ENCODE data around the gene QRICH1. TPM values are rescaled to one million over a fixed set of nuclear protein-coding genes. Genes with fewer than 3 reads are reported as not detected.
A peak's percentile ranks its signal among the peaks of the same experiment; 100 is the strongest.

Gene QRICH1
- total RNA-seq, 1 experiment from 2014 or later, result 107 TPM

GRCh38 chr3:48990636-48991469, 103.0 kb downstream of the QRICH1 start:
- CTCF ChIA-PET, result interaction anchor here (1.0 to 1.7 kb wide), 2 partner anchors 16 to 349 kb away, joined by 3 to 8 read pairs; partner anchors contain the start of genes USP4 and WDR6
- no peaks in the 10 kb centered on the region for H3K27me3 Mint-ChIP-seq (ENCODE audit: unreplicated experiment)
- peak overlapping the region; percentile 81 for H3K27ac Mint-ChIP-seq (ENCODE audit: unreplicated experiment)
- H3K36me3 Mint-ChIP-seq (ENCODE audit: insufficient read depth, unreplicated experiment), result peaks cover 33% of the 10 kb centered on the region
- H3K4me3 Mint-ChIP-seq (ENCODE audit: low read depth, unreplicated experiment), result peak overlapping the region; percentile 96
- DNase-seq, result peak; percentile 32
- peaks cover 9% of the 10 kb centered on the region for H3K4me1 Mint-ChIP-seq (ENCODE audit: low read depth, unreplicated experiment)
- no TSS peak for BruUV-seq (replicated peaks)
- TF ChIP-seq, protein P1, sequence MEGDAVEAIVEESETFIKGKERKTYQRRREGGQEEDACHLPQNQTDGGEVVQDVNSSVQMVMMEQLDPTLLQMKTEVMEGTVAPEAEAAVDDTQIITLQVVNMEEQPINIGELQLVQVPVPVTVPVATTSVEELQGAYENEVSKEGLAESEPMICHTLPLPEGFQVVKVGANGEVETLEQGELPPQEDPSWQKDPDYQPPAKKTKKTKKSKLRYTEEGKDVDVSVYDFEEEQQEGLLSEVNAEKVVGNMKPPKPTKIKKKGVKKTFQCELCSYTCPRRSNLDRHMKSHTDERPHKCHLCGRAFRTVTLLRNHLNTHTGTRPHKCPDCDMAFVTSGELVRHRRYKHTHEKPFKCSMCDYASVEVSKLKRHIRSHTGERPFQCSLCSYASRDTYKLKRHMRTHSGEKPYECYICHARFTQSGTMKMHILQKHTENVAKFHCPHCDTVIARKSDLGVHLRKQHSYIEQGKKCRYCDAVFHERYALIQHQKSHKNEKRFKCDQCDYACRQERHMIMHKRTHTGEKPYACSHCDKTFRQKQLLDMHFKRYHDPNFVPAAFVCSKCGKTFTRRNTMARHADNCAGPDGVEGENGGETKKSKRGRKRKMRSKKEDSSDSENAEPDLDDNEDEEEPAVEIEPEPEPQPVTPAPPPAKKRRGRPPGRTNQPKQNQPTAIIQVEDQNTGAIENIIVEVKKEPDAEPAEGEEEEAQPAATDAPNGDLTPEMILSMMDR (IDR thresholded peaks at IDR 0.05; ENCODE audit: unreplicated experiment), result no peak
- intact Hi-C loops (cut with micrococcal nuclease; ENCODE audit: unreplicated experiment), result no loop called here
- H3K9me3 Mint-ChIP-seq (ENCODE audit: low read depth, unreplicated experiment), result no peaks in the 10 kb centered on the region

- intact Hi-C loops (cut with micrococcal nuclease; ENCODE audit: unreplicated experiment), result loop anchor here (2.0 kb wide), 1 partner anchor 459 kb away; no protein-coding TSS in a partner anchor
- BruUV-seq (replicated peaks), result no TSS peak
- CTCF ChIA-PET, result interaction anchor here (0.7 to 1.2 kb wide), 5 partner anchors 17 to 350 kb away, joined by 3 to 4 read pairs (median 3); partner anchors contain the start of genes NDUFAF3, USP4 and WDR6
- Mint-ChIP-seq H3K9me3 (ENCODE audit: low read depth, unreplicated experiment) (no peaks in the 10 kb centered on the region), H3K36me3 (ENCODE audit: insufficient read depth, unreplicated experiment) (peaks cover 38% of the 10 kb centered on the region), H3K4me3 (ENCODE audit: low read depth, unreplicated experiment) (peak within 1 kb of the TSS; percentile 96), H3K27ac (ENCODE audit: unreplicated experiment) (peak within 1 kb of the TSS; percentile 93), H3K27me3 (ENCODE audit: unreplicated experiment) (no peaks in the 10 kb centered on the region), H3K4me1 (ENCODE audit: low read depth, unreplicated experiment) (peaks cover 9% of the 10 kb centered on the region)
- TF ChIP-seq, protein P1 (IDR thresholded peaks at IDR 0.05; ENCODE audit: unreplicated experiment), result no peak
- peak; percentile 84 for DNase-seq
Observed at GRCh38 chr3:48989796-48990635, 103.9 kb downstream of the QRICH1 start, which contains the start of gene P4HTM. Gene P4HTM, plus strand, starts transcription at chr3:48990241. Its CDS starts 16 bp downstream, at chr3:48990257.

DNA sequence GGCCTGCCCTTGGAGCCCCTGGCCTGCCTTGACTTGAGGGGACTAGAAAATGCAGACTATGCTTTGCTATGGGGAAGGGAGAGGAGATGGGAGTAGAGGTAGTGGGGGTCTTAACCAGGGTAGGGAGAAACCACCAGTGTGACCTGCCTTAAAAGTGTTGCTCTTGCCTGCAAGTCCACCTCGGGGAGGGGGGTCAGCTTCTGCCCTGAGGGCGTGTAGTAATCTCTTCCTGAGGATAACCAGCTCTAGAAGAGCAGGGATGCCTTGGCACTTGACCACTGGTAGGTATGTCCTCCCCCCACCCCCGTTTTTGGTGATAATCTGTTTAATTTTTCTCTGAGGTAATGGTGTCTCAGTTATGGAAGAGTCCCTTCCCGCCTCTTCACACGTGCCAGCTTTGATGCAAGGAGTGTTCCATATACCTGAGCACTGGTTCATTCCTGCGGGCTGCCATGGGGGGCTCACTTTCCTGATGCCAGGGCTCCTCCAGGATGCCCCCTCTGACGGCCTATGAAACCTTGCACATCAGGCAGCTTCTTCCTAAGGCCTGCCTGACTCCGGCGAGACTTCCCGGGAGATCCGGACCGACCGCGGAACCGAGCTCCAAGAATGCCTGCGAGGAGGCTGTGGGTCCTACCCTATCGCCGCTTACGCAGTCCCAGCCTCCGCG, 104.6 kb downstream of the QRICH1 start:
- no peak for DNase-seq
- Mint-ChIP-seq H3K9me3 (ENCODE audit: low read depth, unreplicated experiment) (no peaks in the 10 kb centered on the region), H3K4me1 (ENCODE audit: low read depth, unreplicated experiment) (peaks cover 9% of the 10 kb centered on the region), H3K36me3 (ENCODE audit: insufficient read depth, unreplicated experiment) (peaks cover 38% of the 10 kb centered on the region), H3K4me3 (ENCODE audit: low read depth, unreplicated experiment) (peak overlapping the region; percentile 96), H3K27ac (ENCODE audit: unreplicated experiment) (peak overlapping the region; percentile 93), H3K27me3 (ENCODE audit: unreplicated experiment) (no peaks in the 10 kb centered on the region)
- BruUV-seq (replicated peaks), result TSS peak; percentile 67
- TF ChIP-seq, protein P1 (IDR thresholded peaks at IDR 0.05; ENCODE audit: unreplicated experiment), result no peak
- intact Hi-C loops (cut with micrococcal nuclease; ENCODE audit: unreplicated experiment), result loop anchor here (2.0 kb wide), 1 partner anchor 460 kb away; no protein-coding TSS in a partner anchor
- CTCF ChIA-PET, result interaction anchor here (0.7 to 1.2 kb wide), 4 partner anchors 18 to 172 kb away, joined by 3 to 4 read pairs (median 4); partner anchors contain the start of genes NDUFAF3 and WDR6

All from Calu3 (cell line).